OCI-M1 (cell line): ENCODE measurements around the gene INO80.

Source experiments
- DNase-seq: peaks from one replicate; lab custom pipeline; 2025; lab: John Stamatoyannopoulos, UW

Gene INO80

DNA sequence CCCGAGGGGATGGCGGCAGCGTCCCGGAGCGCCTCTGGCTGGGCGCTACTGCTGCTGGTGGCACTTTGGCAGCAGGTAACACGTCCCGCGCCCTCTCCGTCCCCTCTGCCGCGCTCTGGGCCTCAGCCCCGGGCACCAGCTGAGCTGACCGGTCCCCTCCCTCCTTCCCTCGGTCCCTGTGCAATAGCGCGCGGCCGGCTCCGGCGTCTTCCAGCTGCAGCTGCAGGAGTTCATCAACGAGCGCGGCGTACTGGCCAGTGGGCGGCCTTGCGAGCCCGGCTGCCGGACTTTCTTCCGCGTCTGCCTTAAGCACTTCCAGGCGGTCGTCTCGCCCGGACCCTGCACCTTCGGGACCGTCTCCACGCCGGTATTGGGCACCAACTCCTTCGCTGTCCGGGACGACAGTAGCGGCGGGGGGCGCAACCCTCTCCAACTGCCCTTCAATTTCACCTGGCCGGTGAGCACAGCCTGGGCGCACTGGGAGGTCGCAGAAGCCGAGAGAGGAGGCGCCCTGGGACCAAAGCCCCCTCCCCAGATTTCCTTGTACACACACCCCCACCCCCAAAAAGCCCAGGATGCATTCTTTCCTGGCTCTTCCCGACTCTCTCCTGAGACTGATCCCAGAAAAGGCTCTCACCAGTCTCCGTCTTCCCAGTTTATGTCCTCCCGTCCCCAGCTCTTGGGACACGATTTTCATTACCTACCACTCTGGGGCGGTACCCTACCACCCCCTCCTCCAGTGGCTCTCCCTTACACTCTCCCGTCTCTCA is 186.2 kb downstream of the INO80 start:
- DNase-seq, result peak; percentile 42
